H9 (cell line): ENCODE results near the gene PLEKHF1. TPM values are rescaled to one million over a fixed set of nuclear protein-coding genes. Genes with fewer than 3 reads are reported as not detected.

Experiments used
- DNase-seq: peaks from one replicate; pipeline ENCODE4 v3.0.0-alpha.2; 2017
- H2AFZ ChIP-seq: one replicate; pipeline ENCODE4 v1.6.1; 2013; ENCODE audit warnings: mild to moderate bottlenecking, low read length, control low read depth, moderate library complexity
- H2AK5ac ChIP-seq: 2 replicates; pipeline ENCODE4 v1.6.1; 2013; ENCODE audit warnings: low read length, control low read depth, mixed read lengths; ENCODE audit not compliant: insufficient read length
- H2BK120ac ChIP-seq: one replicate; pipeline ENCODE4 v1.6.1; 2013; ENCODE audit warnings: low read depth, mild to moderate bottlenecking, low read length, control low read depth, inconsistent platforms; ENCODE audit not compliant: poor library complexity, severe bottlenecking
- H2BK12ac ChIP-seq: 2 replicates; pipeline ENCODE4 v1.6.1; 2013; ENCODE audit warnings: low read length, control low read depth, mixed read lengths, low read depth; ENCODE audit not compliant: insufficient read length
- H2BK15ac ChIP-seq: 2 replicates; pipeline ENCODE4 v1.6.1; 2013; ENCODE audit warnings: low read depth, low read length, control low read depth
- H2BK20ac ChIP-seq: one replicate; pipeline ENCODE4 v1.6.1; 2013; ENCODE audit warnings: low read depth, mild to moderate bottlenecking, low read length, control low read depth, inconsistent platforms; ENCODE audit not compliant: poor library complexity, severe bottlenecking
- H2BK5ac ChIP-seq: 2 replicates; pipeline ENCODE4 v1.6.1; 2013; ENCODE audit warnings: low read length, control low read depth, mixed read lengths; ENCODE audit not compliant: insufficient read length
- H3K14ac ChIP-seq: 2 replicates; pipeline ENCODE4 v1.6.1; 2013; ENCODE audit warnings: low read length, control low read depth; ENCODE audit not compliant: insufficient read depth
- H3K18ac ChIP-seq: 2 replicates; pipeline ENCODE4 v1.6.1; 2013; ENCODE audit warnings: low read depth, mild to moderate bottlenecking, mixed read lengths, low read length, control low read depth; ENCODE audit not compliant: insufficient read length
- H3K23ac ChIP-seq: 2 replicates; pipeline ENCODE4 v1.6.1; 2013; ENCODE audit warnings: low read length, control low read depth, mixed read lengths, low read depth; ENCODE audit not compliant: insufficient read length
- H3K23me2 ChIP-seq: 2 replicates; pipeline ENCODE4 v1.6.1; 2013; ENCODE audit warnings: low read depth, mild to moderate bottlenecking, mixed read lengths, low read length, control low read depth; ENCODE audit not compliant: insufficient read length, poor library complexity, severe bottlenecking
- H3K27ac ChIP-seq: 2 replicates; pipeline ENCODE4 v1.5.1; 2013; ENCODE audit warnings: low read length, control low read depth, mixed read lengths, low read depth; ENCODE audit not compliant: insufficient read length
- H3K27me3 ChIP-seq: 2 replicates; pipeline ENCODE4 v1.6.1; 2013; ENCODE audit warnings: low read length, control low read depth, inconsistent platforms; ENCODE audit not compliant: insufficient read depth
- H3K4ac ChIP-seq: 2 replicates; pipeline ENCODE4 v1.6.1; 2013; ENCODE audit warnings: low read depth, mild to moderate bottlenecking, control low read depth, inconsistent platforms, low read length, moderate library complexity
- H3K4me1 ChIP-seq: 2 replicates; pipeline ENCODE4 v1.6.1; 2013; ENCODE audit warnings: low read length, control low read depth, inconsistent platforms; ENCODE audit not compliant: insufficient read depth
- H3K4me2 ChIP-seq: 2 replicates; pipeline ENCODE4 v1.6.1; 2013; ENCODE audit warnings: low read length, control low read depth, mixed read lengths; ENCODE audit not compliant: insufficient read length, insufficient read depth
- H3K56ac ChIP-seq: 2 replicates; pipeline ENCODE4 v1.6.1; 2013; ENCODE audit warnings: low read depth, mild to moderate bottlenecking, mixed read lengths, low read length, control low read depth; ENCODE audit not compliant: insufficient read length
- H3K79me1 ChIP-seq: 2 replicates; pipeline ENCODE4 v1.6.1; 2013; ENCODE audit warnings: low read depth, mild to moderate bottlenecking, moderate library complexity, low read length, control low read depth, inconsistent platforms; ENCODE audit not compliant: insufficient read depth, poor library complexity, severe bottlenecking
- H3K79me2 ChIP-seq: 2 replicates; pipeline ENCODE4 v1.6.1; 2013; ENCODE audit warnings: low read length, control low read depth, inconsistent platforms; ENCODE audit not compliant: insufficient read depth
- H3K9ac ChIP-seq: 2 replicates; pipeline ENCODE4 v1.6.1; 2013; ENCODE audit warnings: low read length, control low read depth, mixed read lengths; ENCODE audit not compliant: insufficient read length; ENCODE audit errors: extremely low read depth
- H3K9me3 ChIP-seq: one replicate; pipeline ENCODE4 v1.6.1; 2013; ENCODE audit warnings: low read depth, low read length, inconsistent platforms; ENCODE audit not compliant: control insufficient read depth
- H3T11ph ChIP-seq: one replicate; pipeline ENCODE4 v1.6.1; 2013; ENCODE audit warnings: mild to moderate bottlenecking, low read length, control low read depth, inconsistent platforms
- H4K20me1 ChIP-seq: one replicate; pipeline ENCODE4 v1.6.1; 2013; ENCODE audit not compliant: control insufficient read depth, insufficient read length, insufficient read depth
- H4K5ac ChIP-seq: 2 replicates; pipeline ENCODE4 v1.6.1; 2013; ENCODE audit warnings: low read depth, mild to moderate bottlenecking, mixed read lengths, low read length, control low read depth; ENCODE audit not compliant: insufficient read length
- H4K8ac ChIP-seq: replicated peaks from 2 replicates; pipeline ENCODE4 v1.6.1; 2013; ENCODE audit warnings: low read length, control low read depth, mixed read lengths, low read depth; ENCODE audit not compliant: insufficient read length
- H4K91ac ChIP-seq: 2 replicates; pipeline ENCODE4 v1.6.1; 2013; ENCODE audit warnings: low read depth, mild to moderate bottlenecking, moderate library complexity, mixed read lengths, low read length, control low read depth; ENCODE audit not compliant: insufficient read length
- H3K27ac Mint-ChIP-seq, 3 experiments: 2 replicates in 2 of 3; 3 replicates in 1 of 3; pipeline ENCODE4 v1.8.0; 2020 to 2021; ENCODE audit warnings: mixed read lengths in 3 of 3, mild to moderate bottlenecking in 1 of 3, moderate library complexity in 1 of 3
- H3K27me3 Mint-ChIP-seq: 2 replicates; pipeline ENCODE4 v1.8.0; 2021; ENCODE audit warnings: low read depth, mild to moderate bottlenecking, moderate library complexity, mixed read lengths
- H3K36me3 Mint-ChIP-seq, 3 experiments: 2 replicates in 2 of 3; 3 replicates in 1 of 3; pipeline ENCODE4 v1.8.0; 2020 to 2021; ENCODE audit warnings: low read depth in 3 of 3, mixed read lengths in 3 of 3; ENCODE audit not compliant: insufficient read depth in 1 of 3
- H3K4me1 Mint-ChIP-seq, 2 experiments: 2 replicates each; pipeline ENCODE4 v1.8.0; 2020; ENCODE audit warnings: mixed read lengths in 2 of 2
- H3K4me3 Mint-ChIP-seq, 2 experiments: 2 replicates in 1 of 2; 3 replicates in 1 of 2; pipeline ENCODE4 v1.8.0; 2020 to 2021; ENCODE audit warnings: mild to moderate bottlenecking in 2 of 2, mixed read lengths in 2 of 2, moderate library complexity in 1 of 2
- H3K9me3 Mint-ChIP-seq, 2 experiments: 2 replicates in 1 of 2; 3 replicates in 1 of 2; pipeline ENCODE4 v1.8.0; 2020; ENCODE audit warnings: mild to moderate bottlenecking in 2 of 2, mixed read lengths in 2 of 2, moderate library complexity in 1 of 2
- WGBS: extraction: QIAGEN DNeasy Blood & Tissue Kit; methylation state at CpG from one replicate; pipeline ENCODE4 v1.1.7; 2013; ENCODE audit warnings: missing lambda C conversion rate, low lambda C conversion rate, mixed read lengths; ENCODE audit not compliant: insufficient read length; ENCODE audit errors: extremely low coverage; 5-methylcytosine and 5-hydroxymethylcytosine counted together
- total RNA-seq: library from RNA; stranded (reverse); gene quantifications from 2 replicates; pipeline ENCODE4 v1.2.1, GENCODE V29; 2021
- TF ChIP-seq, protein P1 (sequence below): fragments of 200-600 bp; sonication (generic); conservative IDR thresholded peaks from 3 replicates; pipeline ENCODE4 v1.8.0; 2021; ENCODE audit warnings: antibody characterized with exemption, mild to moderate bottlenecking

The PLEKHF1 gene
- total RNA-seq, 1 experiment from 2014 or later, result 4.9 TPM

DNA sequence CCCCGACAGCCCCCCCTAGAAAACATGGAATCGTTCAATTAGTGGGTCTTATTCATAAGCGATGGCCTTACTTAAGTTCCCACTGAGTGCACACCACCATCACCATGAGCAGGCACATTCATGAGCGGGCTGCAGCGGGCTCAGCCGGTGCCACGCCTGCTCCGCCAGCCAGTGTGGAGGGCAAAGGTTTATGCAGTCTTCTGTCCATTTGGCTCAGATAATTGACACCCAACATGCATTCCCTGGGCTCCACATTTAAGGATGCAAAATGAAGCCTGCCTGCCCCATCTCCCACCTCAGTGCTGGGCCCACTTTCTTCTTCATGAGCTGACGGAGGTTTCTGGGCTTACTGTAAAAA, 37.7 kb downstream of the PLEKHF1 start:
- Histone ChIP-seq H2BK120ac (no peak overlapping the region), H4K91ac (no peak overlapping the region), H3K4me2 (no peak overlapping the region), H3K18ac (no peak overlapping the region), H3K14ac (no peak overlapping the region; the same call in 1 of the 2 replicates), H3K56ac (no peak overlapping the region), H4K20me1 (no peaks in the 10 kb centered on the region), H2AK5ac (no peak overlapping the region), H2AFZ (no peak overlapping the region), H3K4me1 (no peaks in the 10 kb centered on the region), H3K79me2 (no peaks in the 10 kb centered on the region), H3K23ac (no peak overlapping the region), H3K27me3 (no peaks in the 10 kb centered on the region), H2BK5ac (no peak overlapping the region), H3K4ac (no peak overlapping the region), H2BK20ac (no peak overlapping the region), H3K9me3 (no peaks in the 10 kb centered on the region), H3K79me1 (no peaks in the 10 kb centered on the region), H2BK12ac (no peak overlapping the region), H3K23me2 (no peaks in the 10 kb centered on the region), H3K27ac (no peak overlapping the region), H4K8ac (no peak overlapping the region), H3T11ph (no peak overlapping the region), H3K9ac (no peak overlapping the region), H4K5ac (no peak overlapping the region), H2BK15ac (no peak overlapping the region)
- TF ChIP-seq, protein P1, sequence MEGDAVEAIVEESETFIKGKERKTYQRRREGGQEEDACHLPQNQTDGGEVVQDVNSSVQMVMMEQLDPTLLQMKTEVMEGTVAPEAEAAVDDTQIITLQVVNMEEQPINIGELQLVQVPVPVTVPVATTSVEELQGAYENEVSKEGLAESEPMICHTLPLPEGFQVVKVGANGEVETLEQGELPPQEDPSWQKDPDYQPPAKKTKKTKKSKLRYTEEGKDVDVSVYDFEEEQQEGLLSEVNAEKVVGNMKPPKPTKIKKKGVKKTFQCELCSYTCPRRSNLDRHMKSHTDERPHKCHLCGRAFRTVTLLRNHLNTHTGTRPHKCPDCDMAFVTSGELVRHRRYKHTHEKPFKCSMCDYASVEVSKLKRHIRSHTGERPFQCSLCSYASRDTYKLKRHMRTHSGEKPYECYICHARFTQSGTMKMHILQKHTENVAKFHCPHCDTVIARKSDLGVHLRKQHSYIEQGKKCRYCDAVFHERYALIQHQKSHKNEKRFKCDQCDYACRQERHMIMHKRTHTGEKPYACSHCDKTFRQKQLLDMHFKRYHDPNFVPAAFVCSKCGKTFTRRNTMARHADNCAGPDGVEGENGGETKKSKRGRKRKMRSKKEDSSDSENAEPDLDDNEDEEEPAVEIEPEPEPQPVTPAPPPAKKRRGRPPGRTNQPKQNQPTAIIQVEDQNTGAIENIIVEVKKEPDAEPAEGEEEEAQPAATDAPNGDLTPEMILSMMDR, result no peak
- Mint-ChIP-seq H3K9me3 (no peaks in the 10 kb centered on the region), H3K4me3 (no peak overlapping the region), H3K27ac (no peak overlapping the region), H3K27me3 (no peaks in the 10 kb centered on the region), H3K36me3 (peaks cover 0 to 2% (median 0%) of the 10 kb centered on the region in 3 experiments; a peak in 2 of 7 replicates), H3K4me1 (no peaks in the 10 kb centered on the region)
- WGBS, result no CpG with 5 or more reads among the region's 9 CpGs
- DNase-seq, result no peak
